IPS DF 19.7 (cell line): Measurements from ENCODE around the gene LACRT.

ENCODE experiments used
- DNase-seq: peaks from one replicate; pipeline ENCODE4 v3.0.0-alpha.2; 2013; ENCODE audit warnings: low read depth, low spot score

The LACRT gene

GRCh38 chr12:54602661-54603060 lies 32.0 kb downstream of the LACRT start:
- no peak for DNase-seq

DNA sequence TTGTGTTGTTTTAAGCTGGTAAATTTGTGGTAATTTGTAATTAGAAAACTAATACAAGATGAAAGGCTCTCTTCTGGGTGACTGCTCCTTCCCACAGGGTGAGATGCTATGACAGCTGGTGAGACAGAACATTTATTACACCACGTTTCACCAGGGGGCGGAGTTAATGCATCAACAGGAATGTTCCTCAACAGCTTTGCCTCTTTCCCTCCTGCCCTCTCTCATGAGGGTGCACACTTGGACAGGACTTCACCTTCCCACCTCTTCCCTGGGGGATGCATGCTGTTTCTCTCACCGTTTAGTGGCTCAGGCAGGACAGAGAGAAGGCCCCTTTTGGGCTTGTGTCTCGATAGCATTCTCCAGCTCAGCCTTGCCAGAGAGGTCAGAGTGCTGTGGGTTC lies 32.9 kb downstream of the LACRT start:
- no peak for DNase-seq

GRCh38 chr12:54598970-54599369 lies 35.7 kb downstream of the LACRT start:
- DNase-seq = no peak

DNA sequence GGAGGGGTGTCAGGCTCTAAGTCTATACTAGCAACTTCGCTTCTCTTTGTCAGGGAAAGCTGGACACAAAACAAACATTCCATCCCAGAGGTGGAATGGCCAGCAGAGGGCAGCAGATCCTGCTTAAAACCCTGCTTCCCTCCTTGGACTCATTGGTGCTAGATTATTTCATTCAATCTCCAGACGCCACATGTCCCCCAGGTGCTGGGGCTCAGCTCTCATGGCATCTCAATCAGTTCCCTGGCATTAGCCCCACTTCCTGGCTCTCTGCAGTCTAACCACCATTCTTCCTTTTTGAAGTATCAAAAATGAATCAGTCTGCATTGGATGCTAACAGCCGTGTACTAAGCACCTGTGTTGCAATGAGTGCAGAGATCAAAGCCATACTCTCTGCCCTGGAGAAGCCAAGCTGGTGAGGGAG lies 38.2 kb downstream of the LACRT start:
- DNase-seq = peak; percentile 42

- no peak for DNase-seq
Measured at GRCh38 chr12:54595471-54595870, 39.2 kb downstream of the LACRT start.

DNA sequence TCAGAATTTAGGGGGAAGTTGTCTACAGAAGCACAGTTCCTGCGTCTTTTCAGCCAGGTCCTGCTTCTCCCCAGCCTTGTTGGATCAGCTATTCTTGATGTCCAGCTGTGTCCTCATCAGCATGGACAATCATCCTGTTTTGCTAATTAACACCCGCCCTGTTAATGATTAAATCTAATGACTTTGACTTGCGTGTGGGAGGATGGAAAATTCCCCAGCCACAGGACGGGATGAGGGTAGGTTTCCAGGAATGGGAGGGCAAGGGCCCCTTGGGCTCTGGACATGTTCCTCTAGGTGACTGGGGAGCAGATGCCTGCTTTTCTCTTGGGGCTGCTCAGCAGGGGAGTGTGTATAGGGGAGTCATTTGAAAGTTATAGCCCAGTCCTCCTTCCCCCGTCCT lies 41.0 kb downstream of the LACRT start:
- DNase-seq = no peak

- no peak for DNase-seq
Measured at GRCh38 chr12:54593135-54593534, 41.6 kb downstream of the LACRT start.

DNA sequence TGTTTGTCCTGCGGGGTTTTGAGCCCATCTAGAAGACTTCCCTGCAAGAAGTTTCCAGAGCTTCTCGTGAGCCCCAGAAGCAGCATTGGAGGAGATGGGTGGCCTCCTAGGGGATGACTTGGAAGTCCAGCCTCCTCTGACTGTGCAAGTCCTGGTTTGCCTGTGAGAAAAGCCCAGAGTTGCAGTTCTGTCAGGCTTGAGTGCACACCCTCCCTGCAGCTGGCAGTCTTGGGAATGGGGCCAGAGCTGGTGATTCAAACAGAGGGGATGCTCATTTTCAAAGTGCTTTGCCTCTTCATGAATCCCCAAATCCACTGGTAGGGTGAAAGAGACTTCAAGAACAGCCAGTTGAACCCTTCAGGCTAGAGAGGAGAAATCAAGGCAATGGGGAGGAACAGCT lies 42.4 kb downstream of the LACRT start:
- no peak for DNase-seq

GRCh38 chr12:54590978-54591591 lies 43.6 kb downstream of the LACRT start:
- no peak for DNase-seq

DNA sequence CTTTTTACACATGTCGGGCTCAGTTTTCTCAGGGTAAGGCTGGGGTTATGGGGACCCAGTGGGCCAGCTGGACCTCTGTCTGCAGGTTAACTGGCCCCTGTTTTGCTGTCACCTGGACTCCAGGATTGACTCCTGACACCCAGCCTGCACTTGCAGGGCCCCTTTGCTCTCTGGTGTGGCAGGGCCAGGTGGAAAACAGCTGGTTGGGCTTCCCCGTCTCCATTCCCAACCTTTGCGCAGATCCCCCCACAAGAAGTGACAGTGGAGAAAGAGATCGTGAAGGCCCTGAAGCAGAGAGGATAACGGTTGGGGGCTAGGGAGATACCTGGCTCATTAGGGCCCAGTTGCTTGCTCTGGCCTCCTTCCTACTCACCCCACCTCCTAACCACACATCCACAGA lies 44.7 kb downstream of the LACRT start:
- no peak for DNase-seq

GRCh38 chr12:54588890-54589267 lies 45.8 kb downstream of the LACRT start:
- no peak for DNase-seq

DNA sequence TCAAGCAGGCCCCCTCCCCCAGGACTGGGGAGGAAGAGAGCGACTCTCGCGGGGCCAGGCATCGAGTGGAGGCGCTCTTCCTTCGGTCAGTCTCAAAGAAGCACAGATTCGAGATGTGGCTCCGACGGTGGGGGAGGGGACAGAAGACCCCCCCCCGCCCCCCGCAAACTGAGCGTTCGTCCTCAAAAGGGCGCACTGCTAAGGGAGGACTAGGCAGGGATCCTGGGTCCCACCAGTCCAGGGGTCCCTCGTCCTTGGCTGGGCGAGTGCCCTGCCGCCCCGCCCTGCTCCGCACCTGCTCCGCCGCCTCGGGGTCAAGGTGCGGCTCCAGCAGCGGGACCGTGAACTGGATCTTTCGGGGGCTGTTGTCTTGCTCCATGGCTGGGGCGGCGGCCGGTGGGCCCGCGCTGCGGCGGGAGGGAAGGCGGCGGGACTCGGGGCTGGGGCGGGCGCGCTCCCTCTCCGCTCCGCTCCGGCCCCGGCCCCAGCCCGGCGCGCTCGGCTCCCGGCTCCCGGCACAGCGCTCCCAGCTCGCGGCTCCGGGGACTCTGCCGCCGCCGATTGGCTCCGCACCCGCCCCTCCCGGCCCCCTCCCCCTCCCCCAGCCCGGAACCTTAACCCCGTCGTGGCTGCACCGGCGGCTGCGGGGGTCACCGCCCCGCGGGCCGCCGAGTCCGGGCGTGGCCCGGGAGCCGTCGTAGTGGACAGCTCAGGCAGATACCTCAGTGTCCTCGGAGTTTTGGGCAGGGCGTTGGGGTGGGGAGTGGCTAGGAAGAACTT lies 46.4 kb downstream of the LACRT start, which contains the start of gene PPP1R1A:
PPP1R1A (minus strand) TSS at position 550 of the 780 bp plus-strand sequence; CDS start at position 379, 171 bp downstream.
- DNase-seq = no peak

DNA sequence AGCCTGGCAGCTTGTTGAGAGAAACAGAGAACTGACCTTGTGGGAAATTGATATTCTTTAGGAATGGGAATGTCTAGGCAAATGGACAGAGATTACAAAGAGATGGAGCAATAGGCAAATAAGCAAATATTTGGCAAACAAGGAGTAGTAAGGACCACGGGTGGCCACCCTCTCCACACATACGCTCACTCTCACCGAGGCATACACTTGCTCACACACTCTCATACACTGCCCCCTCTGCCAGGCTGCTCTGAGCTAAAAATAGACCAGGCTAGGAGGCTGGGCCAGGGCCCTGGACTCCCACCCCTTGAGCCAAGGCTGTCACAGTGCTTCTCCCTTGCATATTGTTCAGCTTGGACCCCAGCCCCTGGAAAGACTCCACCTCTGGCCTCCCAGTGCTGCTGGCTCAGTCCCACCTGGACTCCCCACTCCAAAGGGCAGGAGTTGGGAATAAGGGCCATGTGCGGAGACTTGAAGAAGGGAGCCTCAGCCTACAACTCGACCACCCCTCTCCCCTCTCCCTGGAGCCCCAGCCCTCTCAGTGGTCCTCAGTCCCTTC lies 47.3 kb downstream of the LACRT start:
- no peak for DNase-seq

DNA sequence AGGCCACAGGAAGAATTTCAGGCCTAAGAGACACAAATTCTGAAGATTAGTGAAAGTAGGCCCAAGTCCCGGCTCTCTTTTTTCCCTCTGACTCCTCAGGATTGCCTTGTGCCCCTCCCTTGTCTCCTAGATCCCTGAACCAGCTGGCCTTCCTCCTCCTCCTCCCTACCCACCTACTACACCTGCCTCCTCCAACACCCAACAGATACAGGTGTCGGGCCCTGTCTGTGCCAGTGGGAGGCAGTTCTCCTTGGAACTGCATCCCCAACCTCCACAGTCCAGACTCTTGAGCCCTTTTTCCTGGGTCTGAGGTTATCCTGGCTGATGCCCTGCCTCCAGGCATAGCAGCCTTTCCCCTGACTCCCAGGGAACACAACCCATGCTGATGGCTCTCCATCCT lies 48.1 kb downstream of the LACRT start:
- DNase-seq = no peak

GRCh38 chr12:54585243-54585642 lies 49.5 kb downstream of the LACRT start:
- DNase-seq = no peak

GRCh38 chr12:54584128-54584527 lies 50.6 kb downstream of the LACRT start:
- DNase-seq = no peak

DNA sequence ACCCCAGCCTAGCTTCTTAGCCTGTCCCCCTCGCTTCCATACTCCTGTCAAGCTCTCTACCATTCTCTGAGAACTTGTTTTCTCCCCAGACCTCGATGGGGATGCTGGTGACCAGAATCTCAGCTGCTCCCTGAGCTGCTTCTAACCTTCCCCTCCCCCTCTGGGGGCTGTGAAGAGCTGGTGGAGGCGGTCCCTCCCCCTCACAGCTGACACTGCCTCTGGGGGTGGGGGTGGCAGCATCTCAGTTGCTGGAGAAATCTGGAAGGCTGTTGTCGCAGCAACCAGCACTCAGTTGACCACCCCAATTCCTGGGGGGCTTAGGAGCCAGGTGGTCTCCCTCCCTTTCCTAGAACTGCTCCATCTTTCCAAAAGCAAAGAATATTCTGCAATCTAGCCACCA lies 51.0 kb downstream of the LACRT start:
- DNase-seq = no peak

DNA sequence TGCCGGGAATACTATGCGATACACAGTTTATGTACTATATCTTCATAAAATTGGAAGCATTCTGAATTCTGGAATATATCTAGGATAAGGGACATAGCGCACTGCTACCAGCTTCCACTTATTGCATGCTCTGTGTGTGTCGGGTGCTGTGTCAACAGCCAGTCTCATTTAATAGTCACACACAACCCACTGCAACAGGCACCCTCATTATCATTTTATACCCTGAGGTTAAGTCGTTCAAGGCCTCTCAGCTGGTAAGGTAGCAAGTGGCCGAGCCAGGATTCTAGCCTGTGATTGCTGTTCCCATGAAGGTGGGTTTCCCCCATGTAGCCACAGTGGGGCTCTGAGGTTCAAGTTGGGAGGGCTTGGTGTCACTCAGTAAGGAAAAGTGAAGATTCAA lies 53.3 kb downstream of the LACRT start:
- no peak for DNase-seq
